Lung (tissue), 12 donors: ENCODE data around the gene PKIB. TPM values are rescaled to one million over a fixed set of nuclear protein-coding genes. Genes with fewer than 3 reads are reported as not detected.

Source experiments
- ATAC-seq: fragments of 200-7000 bp; cut with Tn5 transposase; one replicate; pipeline ENCODE4 v1.9.1; 2020; ENCODE audit warnings: moderate number of reproducible peaks; ENCODE audit not compliant: insufficient read depth, low FRiP score
- DNase-seq, 3 donors: peaks; one replicate each; pipeline ENCODE4 v3.0.0-alpha.2; 2013 to 2017
- H3K27ac ChIP-seq, 2 donors: one replicate each; pipeline ENCODE4 v1.5.1; 2013; ENCODE audit warnings: mild to moderate bottlenecking in 2 of 2, moderate library complexity in 2 of 2, control low read depth in 1 of 2, inconsistent platforms in 1 of 2, low read depth in 1 of 2, low read length in 1 of 2
- H3K27me3 ChIP-seq, 3 donors: one replicate each; pipeline ENCODE4 v1.5.1; 2013; ENCODE audit warnings: low read length in 2 of 3; ENCODE audit not compliant: control insufficient read depth in 3 of 3, insufficient read depth in 3 of 3
- H3K36me3 ChIP-seq, 4 donors: one replicate each; pipeline ENCODE4 v1.5.1; 2013; ENCODE audit warnings: low read length in 4 of 4, mild to moderate bottlenecking in 1 of 4, moderate library complexity in 1 of 4; ENCODE audit not compliant: control insufficient read depth in 4 of 4, insufficient read depth in 4 of 4
- H3K4me1 ChIP-seq, 5 donors: one replicate each; pipeline ENCODE4 v1.5.1; 2013; ENCODE audit warnings: low read length in 5 of 5, mild to moderate bottlenecking in 2 of 5, moderate library complexity in 1 of 5; ENCODE audit not compliant: control insufficient read depth in 5 of 5, insufficient read depth in 5 of 5
- H3K4me3 ChIP-seq: one replicate; pipeline ENCODE4 v1.5.1; 2013; ENCODE audit warnings: mild to moderate bottlenecking, control low read depth, moderate library complexity
- H3K9ac ChIP-seq, 2 donors: one replicate each; pipeline ENCODE4 v1.5.1; 2013; ENCODE audit warnings: low read length in 2 of 2, control low read depth in 1 of 2; ENCODE audit not compliant: insufficient read depth in 1 of 2
- H3K9me3 ChIP-seq, 4 donors: one replicate each; pipeline ENCODE4 v1.5.1; 2013; ENCODE audit warnings: low read length in 3 of 4, mild to moderate bottlenecking in 1 of 4, moderate library complexity in 1 of 4; ENCODE audit not compliant: control insufficient read depth in 4 of 4, insufficient read depth in 3 of 4
- CTCF ChIP-seq: IDR thresholded peaks from 2 replicates; pipeline ENCODE4 v1.5.1; 2012; ENCODE audit warnings: mild to moderate bottlenecking; ENCODE audit errors: control extremely low read depth, extremely low read depth
- WGBS, 2 donors: extraction: QIAGEN DNeasy Blood & Tissue Kit; methylation state at CpG; one replicate each; pipeline ENCODE4 v1.1.7; 2013; 5-methylcytosine and 5-hydroxymethylcytosine counted together
- polyA plus RNA-seq, 2 donors: library from polyadenylated mRNA; stranded (reverse); fragments of 200-250 nt; gene quantifications; one replicate each; pipeline ENCODE4 v1.2.1, GENCODE V29; 2013
- total RNA-seq, 2 donors: library from RNA; depleted of rRNA in 1 of 2; stranded (reverse); fragments of >200 nt in 1 of 2; gene quantifications; one replicate each; pipeline ENCODE4 v1.2.1, GENCODE V29; 2014 to 2021
- donor health status: control.
- donor health status: control.
- donor health status: Bipolar disorder and iron deficiency.
- donor health status: healthy.
- donor health status: DM: yes; HTN: yes; CAD: no.

The PKIB gene
- total and polyA plus RNA-seq, 4 donors = 3.0 to 7.4 (median 4.9) TPM

GRCh38 chr6:122565708-122566107 is 44.5 kb upstream of the PKIB start:
- H3K9ac ChIP-seq = no peak overlapping the region
- no peak for TF ChIP-seq CTCF
- H3K4me3 ChIP-seq = no peak overlapping the region
- peaks cover 0 to 7% (median 1%) of the 10 kb centered on the region in 4 donors for H3K9me3 ChIP-seq
- no peaks in the 10 kb centered on the region for H3K27me3 ChIP-seq
- ATAC-seq = no peak
- H3K36me3 ChIP-seq = no peaks in the 10 kb centered on the region
- no peak for DNase-seq
- H3K27ac ChIP-seq = no peak overlapping the region
- H3K4me1 ChIP-seq = no peaks in the 10 kb centered on the region

- no peak for ATAC-seq
- 71 to 81% methylated on average over 1 of the region's 1 CpG for whole genome bisulfite sequencing, 2 donors
- H3K27me3 ChIP-seq = no peaks in the 10 kb centered on the region
These were observed 43.2 kb upstream of the PKIB start for GRCh38 chr6:122567034-122567433.

DNA sequence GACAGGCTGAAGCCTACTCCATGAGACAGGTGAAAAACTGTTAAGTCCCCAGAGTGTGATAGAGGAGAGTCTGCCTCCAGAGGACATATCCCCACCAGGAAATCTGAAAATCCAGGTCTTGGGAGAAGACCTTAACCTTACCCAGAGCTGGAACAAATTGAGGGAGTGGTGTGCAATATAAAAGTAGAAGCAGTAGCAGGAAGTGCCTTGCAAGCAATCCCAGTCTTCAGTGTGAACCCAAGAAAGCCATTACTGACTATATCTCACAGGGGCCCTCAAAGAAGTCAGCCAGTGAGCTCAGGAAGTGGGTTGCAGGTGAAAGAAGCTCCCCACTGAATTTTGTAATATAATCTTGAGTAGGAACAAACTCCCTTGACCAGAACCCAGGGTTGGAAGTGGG is 41.9 kb upstream of the PKIB start:
- no peak for ATAC-seq
- Histone ChIP-seq H3K36me3 (no peaks in the 10 kb centered on the region), H3K27ac (no peak overlapping the region)

More at GRCh38 chr6:122567034-122567433, 43.2 kb upstream of the PKIB start:
- Histone ChIP-seq H3K9me3 (peaks cover 0 to 7% (median under 1%) of the 10 kb centered on the region in 4 donors), H3K4me3 (no peak overlapping the region), H3K27ac (no peak overlapping the region), H3K36me3 (no peaks in the 10 kb centered on the region), H3K9ac (no peak overlapping the region), H3K4me1 (no peaks in the 10 kb centered on the region)
- no peak for TF ChIP-seq CTCF
- DNase-seq = no peak

More for the DNA sequence above, 41.9 kb upstream of the PKIB start:
- TF ChIP-seq CTCF = no peak
- Histone ChIP-seq H3K4me3 (no peak overlapping the region), H3K27me3 (no peaks in the 10 kb centered on the region), H3K9me3 (peaks cover 0 to 8% (median 0%) of the 10 kb centered on the region in 4 donors), H3K9ac (no peak overlapping the region), H3K4me1 (no peaks in the 10 kb centered on the region)
- DNase-seq = no peak
